H1 (cell line): Measurements from ENCODE around the gene R3HDM4. TPM values are rescaled to one million over a fixed set of nuclear protein-coding genes. Genes with fewer than 3 reads are reported as not detected.

Source experiments
- CTCF ChIA-PET: fragments of 300-600 bp; sonication (Branson Sonifier 250); formaldehyde crosslinking; loops from one replicate; lab custom pipeline; 2021; ENCODE audit not compliant: partially characterized antibody; lab: Charles Lee
- POLR2A ChIA-PET: fragments of 300-600 bp; sonication (Branson Sonifier 250); formaldehyde crosslinking; loops from one replicate; lab custom pipeline; 2021; ENCODE audit warnings: inconsistent platforms; ENCODE audit not compliant: partially characterized antibody; lab: Charles Lee
- DNase-seq, 2 experiments: peaks; one replicate each; pipeline versions ENCODE4 v3.0.0 to v3.0.0-alpha.2; 2010 to 2022; ENCODE audit warnings: low spot score in 2 of 2, low read depth in 1 of 2, mixed read lengths in 1 of 2
- FAIRE-seq: peaks from 2 replicates; lab custom pipeline; 2011; peaks lifted over from hg19 to GRCh38; lab: Jason Lieb, UNC
- H2AFZ ChIP-seq: 2 replicates; pipeline ENCODE4 v1.8.1; 2012; ENCODE audit warnings: low read length, inconsistent platforms
- H2AK5ac ChIP-seq: 2 replicates; pipeline ENCODE4 v1.6.1; 2013; ENCODE audit warnings: low read depth, low read length
- H2BK120ac ChIP-seq: replicated peaks from 2 replicates; pipeline ENCODE3; 2013; ENCODE audit warnings: low read depth, low read length, inconsistent platforms
- H2BK12ac ChIP-seq: 2 replicates; pipeline ENCODE4 v1.6.1; 2013; ENCODE audit warnings: low read depth, low read length
- H2BK15ac ChIP-seq: 2 replicates; pipeline ENCODE4 v1.6.1; 2013; ENCODE audit warnings: low read length
- H2BK20ac ChIP-seq: 2 replicates; pipeline ENCODE4 v1.6.1; 2013; ENCODE audit warnings: low read length
- H2BK5ac ChIP-seq: 2 replicates; pipeline ENCODE4 v1.6.1; 2013; ENCODE audit warnings: low read depth, low read length
- H3K14ac ChIP-seq: 2 replicates; pipeline ENCODE4 v1.6.1; 2013; ENCODE audit warnings: inconsistent platforms; ENCODE audit not compliant: insufficient read length
- H3K18ac ChIP-seq: 2 replicates; pipeline ENCODE4 v1.6.1; 2013; ENCODE audit warnings: low read length; ENCODE audit errors: extremely low read depth
- H3K23ac ChIP-seq: 2 replicates; pipeline ENCODE4 v1.6.1; 2013; ENCODE audit warnings: inconsistent platforms; ENCODE audit not compliant: insufficient read length
- H3K23me2 ChIP-seq: 2 replicates; pipeline ENCODE4 v1.6.1; 2013; ENCODE audit warnings: low read depth, low read length
- H3K27ac ChIP-seq: 2 replicates; pipeline ENCODE4 v1.6.1; 2011; ENCODE audit warnings: low read depth, low read length, inconsistent platforms
- H3K27me3 ChIP-seq, 4 experiments: replicated peaks in 1 of 4; 1 replicate in 1 of 4; 2 replicates in 3 of 4; pipeline versions ENCODE4 v1.6.1 to v1.8.1; 2011 to 2013; ENCODE audit warnings: low read length in 3 of 4, mild to moderate bottlenecking in 3 of 4, inconsistent platforms in 2 of 4, mixed read lengths in 2 of 4, moderate library complexity in 1 of 4; ENCODE audit not compliant: control insufficient read depth in 3 of 4, insufficient read depth in 3 of 4; ENCODE audit errors: extremely low read depth in 1 of 4
- H3K36me3 ChIP-seq, 4 experiments: 2 replicates each; pipeline versions ENCODE4 v1.6.1 to v1.8.1; 2011 to 2013; ENCODE audit warnings: mild to moderate bottlenecking in 4 of 4, low read length in 3 of 4, moderate library complexity in 2 of 4, control low read depth in 1 of 4, inconsistent platforms in 1 of 4; ENCODE audit not compliant: insufficient read depth in 4 of 4, control insufficient read depth in 2 of 4
- H3K4ac ChIP-seq: replicated peaks from 2 replicates; pipeline ENCODE3; 2013; ENCODE audit warnings: low read length, low read depth, mixed read lengths, inconsistent platforms; ENCODE audit not compliant: insufficient read length
- H3K4me1 ChIP-seq, 4 experiments: replicated peaks in 1 of 4; 1 replicate in 1 of 4; 2 replicates in 3 of 4; pipeline versions ENCODE4 v1.6.1 to v1.8.1; 2011 to 2013; ENCODE audit warnings: low read length in 3 of 4, inconsistent platforms in 2 of 4, mixed read lengths in 1 of 4; ENCODE audit not compliant: insufficient read depth in 4 of 4, control insufficient read depth in 3 of 4
- H3K4me2 ChIP-seq, 2 experiments: 2 replicates each; pipeline versions ENCODE4 v1.6.1 to v1.8.1; 2011 to 2013; ENCODE audit warnings: low read depth in 2 of 2, low read length in 2 of 2, control low read depth in 1 of 2, inconsistent platforms in 1 of 2, mild to moderate bottlenecking in 1 of 2; ENCODE audit not compliant: insufficient read depth in 1 of 2
- H3K4me3 ChIP-seq, 4 experiments: fragments of 200-600, 300-600 bp in 1 of 4; sonication (generic), shearing (Covaris generic), sonication (Bioruptor Twin) in 1 of 4; 2 replicates each; pipeline versions ENCODE4 v1.5.1 to v1.8.1; 2011 to 2016; ENCODE audit warnings: low read length in 4 of 4, low read depth in 3 of 4, control low read depth in 2 of 4, inconsistent platforms in 2 of 4, mild to moderate bottlenecking in 2 of 4, mixed read lengths in 1 of 4, moderate library complexity in 1 of 4; ENCODE audit not compliant: insufficient read depth in 2 of 4; ENCODE audit errors: extremely low read depth in 1 of 4
- H3K56ac ChIP-seq: replicated peaks from 2 replicates; pipeline ENCODE3; 2013; ENCODE audit warnings: low read depth, mild to moderate bottlenecking, mixed read lengths, low read length, inconsistent platforms; ENCODE audit not compliant: insufficient read length
- H3K79me1 ChIP-seq: 2 replicates; pipeline ENCODE4 v1.6.1; 2013; ENCODE audit warnings: low read depth, low read length, control low read depth
- H3K79me2 ChIP-seq, 2 experiments: 2 replicates each; pipeline versions ENCODE4 v1.6.1 to v1.8.1; 2012 to 2013; ENCODE audit warnings: low read length in 2 of 2, mild to moderate bottlenecking in 2 of 2, inconsistent platforms in 1 of 2; ENCODE audit not compliant: insufficient read depth in 2 of 2, control insufficient read depth in 1 of 2
- H3K9ac ChIP-seq, 4 experiments: replicated peaks in 1 of 4; 1 replicate in 1 of 4; 2 replicates in 3 of 4; pipeline versions ENCODE4 v1.6.1 to v1.8.1; 2011 to 2013; ENCODE audit warnings: low read depth in 3 of 4, low read length in 3 of 4, control low read depth in 2 of 4, mild to moderate bottlenecking in 2 of 4, moderate library complexity in 2 of 4, inconsistent platforms in 1 of 4; ENCODE audit errors: extremely low read depth in 1 of 4
- H3K9me3 ChIP-seq, 2 experiments: 2 replicates each; pipeline versions ENCODE4 v1.6.1 to v1.8.1; 2012 to 2013; ENCODE audit warnings: mild to moderate bottlenecking in 2 of 2, moderate library complexity in 2 of 2, control low read depth in 1 of 2, inconsistent platforms in 1 of 2, low read depth in 1 of 2, low read length in 1 of 2, mixed read lengths in 1 of 2; ENCODE audit not compliant: insufficient read depth in 2 of 2
- H4K20me1 ChIP-seq, 2 experiments: replicated peaks in 1 of 2; 2 replicates each; pipeline versions ENCODE3 to v1.8.1; 2011 to 2013; ENCODE audit warnings: inconsistent platforms in 2 of 2, low read length in 2 of 2, mild to moderate bottlenecking in 1 of 2; ENCODE audit not compliant: insufficient read depth in 2 of 2, control insufficient read depth in 1 of 2
- H4K5ac ChIP-seq: 2 replicates; pipeline ENCODE4 v1.6.1; 2013; ENCODE audit warnings: low read length, low read depth, mixed read lengths, inconsistent platforms; ENCODE audit not compliant: insufficient read length
- H4K8ac ChIP-seq: 2 replicates; pipeline ENCODE4 v1.8.0; 2013; ENCODE audit warnings: mild to moderate bottlenecking, moderate library complexity, low read length, inconsistent platforms; ENCODE audit not compliant: insufficient read depth; ENCODE audit errors: extremely low read depth
- H4K91ac ChIP-seq: replicated peaks from 2 replicates; pipeline ENCODE3; 2013; ENCODE audit warnings: low read length, mixed read lengths, inconsistent platforms; ENCODE audit not compliant: insufficient read length
- BACH1 ChIP-seq: IDR thresholded peaks from 2 replicates; pipeline ENCODE4 v1.6.1; 2012; ENCODE audit warnings: low read length, improper control_type of control experiment
- BRCA1 ChIP-seq: IDR thresholded peaks from 2 replicates; pipeline ENCODE4 v1.6.1; 2012; ENCODE audit warnings: low read depth, low read length, improper control_type of control experiment
- CREB1 ChIP-seq: IDR thresholded peaks from 2 replicates; pipeline ENCODE4 v1.6.1; 2012; ENCODE audit warnings: inconsistent platforms
- EGR1 ChIP-seq: IDR thresholded peaks from 2 replicates; pipeline ENCODE4 v1.6.1; 2011; ENCODE audit warnings: low read depth, low read length, borderline replicate concordance
- FOSL1 ChIP-seq: IDR thresholded peaks from 2 replicates; pipeline ENCODE4 v1.6.1; 2011; ENCODE audit warnings: mild to moderate bottlenecking, low read depth, low read length, moderate library complexity; ENCODE audit not compliant: insufficient read depth
- HDAC6 ChIP-seq: IDR thresholded peaks from one replicate; pipeline ENCODE4 v1.7.1; 2012; ENCODE audit warnings: low read depth, mild to moderate bottlenecking, inconsistent platforms, low read length, moderate library complexity
- JUN ChIP-seq: IDR thresholded peaks from 2 replicates; pipeline ENCODE4 v1.6.1; 2011; ENCODE audit warnings: low read depth, mild to moderate bottlenecking, improper control_type of control experiment, low read length
- KDM4A ChIP-seq: IDR thresholded peaks from one replicate; pipeline ENCODE4 v1.7.1; 2012; ENCODE audit warnings: low read depth, mild to moderate bottlenecking, moderate library complexity, low read length, inconsistent platforms; ENCODE audit not compliant: severe bottlenecking
- RNF2 ChIP-seq: fragments of 200-900, 300-1000 bp; sonication (generic); IDR thresholded peaks from 2 replicates; pipeline ENCODE4 v1.7.1; 2016; ENCODE audit warnings: borderline replicate concordance, low read depth, mild to moderate bottlenecking, antibody characterized with exemption, low read length; ENCODE audit not compliant: poor library complexity, severe bottlenecking; ENCODE audit errors: missing control alignments
- SIRT6 ChIP-seq: IDR thresholded peaks from one replicate; pipeline ENCODE4 v1.7.1; 2012; ENCODE audit warnings: low read length, inconsistent platforms
- TEAD4 ChIP-seq: IDR thresholded peaks from 2 replicates; pipeline ENCODE4 v1.6.1; 2012; ENCODE audit warnings: low read depth, low read length, inconsistent platforms, mixed read lengths
- WGBS, 2 experiments: shearing (Covaris generic) in 1 of 2; methylation state at CpG; one replicate each; pipeline versions ENCODE4 v1.1.6 to v1.1.7; 2013 to 2015; ENCODE audit warnings: low lambda C conversion rate in 2 of 2, mixed read lengths in 2 of 2, inconsistent platforms in 1 of 2, low coverage in 1 of 2, missing lambda C conversion rate in 1 of 2; ENCODE audit not compliant: insufficient replicate concordance in 2 of 2, insufficient coverage in 1 of 2, insufficient read length in 1 of 2; ENCODE audit errors: extremely low coverage in 1 of 2, missing lambda C conversion rate in 1 of 2; 5-methylcytosine and 5-hydroxymethylcytosine counted together
- polyA plus RNA-seq, 7 experiments: library from polyadenylated mRNA; depleted of rRNA in 3 of 7; stranded (reverse) in 5 of 7; unstranded in 2 of 7; fragments of >200 nt in 5 of 7; fragments of 200-250 nt in 2 of 7; gene quantifications; 1 replicate in 5 of 7; 2 replicates in 1 of 7; 4 replicates in 1 of 7; pipeline versions ENCODE4 v1.2.1 to v1.2.3, GENCODE V29; 2011 to 2013; ENCODE audit warnings: missing spikeins in 2 of 7, mixed read lengths in 2 of 7
- total RNA-seq: library from RNA; stranded (reverse); fragmentation: NEBNext Ultra II Directional; extraction: Animal tissue kit (Norgen Biotek cat#: 25700); gene quantifications from 2 replicates; pipeline ENCODE4 v1.2.1, GENCODE V29; 2021
- TF ChIP-seq, protein P1 (sequence below), 3 experiments: IDR thresholded peaks; 1 replicate in 2 of 3; 2 replicates in 1 of 3; pipeline versions ENCODE4 v1.5.1 to v1.6.1; 2011; ENCODE audit warnings: low read length in 3 of 3, mild to moderate bottlenecking in 3 of 3, inconsistent platforms in 2 of 3, low read depth in 1 of 3, moderate library complexity in 1 of 3; ENCODE audit not compliant: insufficient read depth in 1 of 3; ENCODE audit errors: control extremely low read depth in 1 of 3

R3HDM4 gene
- total and polyA plus RNA-seq, 2 of the 8 experiments (the other 6 are each of a cell fraction or from before 2014, with no cell fraction given) = 76.8 to 102 TPM

DNA sequence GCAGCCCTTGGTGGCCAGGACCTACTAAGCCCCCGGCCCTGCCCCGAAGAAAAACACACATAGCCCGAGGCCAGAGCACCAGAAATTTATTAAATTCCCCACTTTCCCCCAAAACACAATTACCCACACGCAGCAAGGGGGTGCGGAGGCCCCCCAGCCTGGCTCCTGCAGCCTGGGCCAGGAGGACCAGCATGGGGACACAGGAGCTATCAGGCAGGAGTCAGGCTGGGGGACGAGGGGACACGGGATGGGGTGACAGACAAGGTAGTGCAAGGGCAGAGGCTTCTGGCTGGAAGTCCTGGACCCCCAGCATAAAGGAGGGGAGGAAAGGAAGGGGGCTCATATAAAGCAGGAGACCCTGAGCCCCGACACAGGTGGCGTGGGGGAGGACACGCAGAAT, 16.6 kb downstream of the R3HDM4 start:
- POLR2A ChIA-PET = interaction anchor here (1.3 to 1.9 kb wide), 3 partner anchors 9 to 25 kb away, joined by 4 to 5 read pairs (median 5); no protein-coding TSS in a partner anchor
- Histone ChIP-seq H2BK120ac (no peak overlapping the region), H3K9ac (no peak overlapping the region), H2AK5ac (no peak overlapping the region), H2BK15ac (no peak overlapping the region), H3K4me2 (no peak overlapping the region), H4K91ac (no peak overlapping the region), H2BK20ac (no peak overlapping the region), H3K9me3 (no peaks in the 10 kb centered on the region), H3K23me2 (peaks cover 6% of the 10 kb centered on the region; the same call in 1 of the 2 replicates), H3K18ac (no peak overlapping the region), H3K27ac (no peak overlapping the region), H2BK5ac (no peak overlapping the region), H3K4ac (no peak overlapping the region), H3K4me3 (no peak overlapping the region), H2BK12ac (no peak overlapping the region), H3K27me3 (no peaks in the 10 kb centered on the region), H3K4me1 (peaks cover 0 to 10% (median 5%) of the 10 kb centered on the region in 4 experiments; a peak in 3 of 7 replicates), H3K36me3 (peaks cover 0 to 13% (median 2%) of the 10 kb centered on the region in 4 experiments; a peak in 2 of 8 replicates), H3K79me2 (no peaks in the 10 kb centered on the region; a peak in 1 of 4 replicates), H3K23ac (no peak overlapping the region), H4K20me1 (peaks cover 7 to 16% of the 10 kb centered on the region in 2 experiments), H2AFZ (no peak overlapping the region), H3K14ac (no peak overlapping the region), H3K79me1 (no peaks in the 10 kb centered on the region), H4K5ac (no peak overlapping the region), H3K56ac (no peak overlapping the region), H4K8ac (no peak overlapping the region)
- WGBS, 2 experiments = 94% methylated on average over 10 of the region's 10 CpGs; no CpG with 5 or more reads in 1 of the 2 experiments
- CTCF ChIA-PET = interaction anchor here (0.6 to 2.2 kb wide), 12 partner anchors 8 to 311 kb away, joined by 3 to 9 read pairs (median 4); no protein-coding TSS in a partner anchor
- no peak for DNase-seq
- no peak for FAIRE-seq
- no peak for TF ChIP-seq BRCA1
- TF ChIP-seq TEAD4 = no peak
- no peak for TF ChIP-seq FOSL1
- no peak for TF ChIP-seq RNF2
- no peak for TF ChIP-seq JUN
- no peak for TF ChIP-seq EGR1
- TF ChIP-seq CREB1 = no peak
- no peak for TF ChIP-seq BACH1
- no peak for TF ChIP-seq KDM4A
- TF ChIP-seq HDAC6 = no peak
- TF ChIP-seq, protein P1, sequence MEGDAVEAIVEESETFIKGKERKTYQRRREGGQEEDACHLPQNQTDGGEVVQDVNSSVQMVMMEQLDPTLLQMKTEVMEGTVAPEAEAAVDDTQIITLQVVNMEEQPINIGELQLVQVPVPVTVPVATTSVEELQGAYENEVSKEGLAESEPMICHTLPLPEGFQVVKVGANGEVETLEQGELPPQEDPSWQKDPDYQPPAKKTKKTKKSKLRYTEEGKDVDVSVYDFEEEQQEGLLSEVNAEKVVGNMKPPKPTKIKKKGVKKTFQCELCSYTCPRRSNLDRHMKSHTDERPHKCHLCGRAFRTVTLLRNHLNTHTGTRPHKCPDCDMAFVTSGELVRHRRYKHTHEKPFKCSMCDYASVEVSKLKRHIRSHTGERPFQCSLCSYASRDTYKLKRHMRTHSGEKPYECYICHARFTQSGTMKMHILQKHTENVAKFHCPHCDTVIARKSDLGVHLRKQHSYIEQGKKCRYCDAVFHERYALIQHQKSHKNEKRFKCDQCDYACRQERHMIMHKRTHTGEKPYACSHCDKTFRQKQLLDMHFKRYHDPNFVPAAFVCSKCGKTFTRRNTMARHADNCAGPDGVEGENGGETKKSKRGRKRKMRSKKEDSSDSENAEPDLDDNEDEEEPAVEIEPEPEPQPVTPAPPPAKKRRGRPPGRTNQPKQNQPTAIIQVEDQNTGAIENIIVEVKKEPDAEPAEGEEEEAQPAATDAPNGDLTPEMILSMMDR (IDR thresholded peaks at IDR 0.05; ENCODE audit: control extremely low read depth in 1 of 3, insufficient read depth in 1 of 3, low read depth in 1 of 3, low read length in 3 of 3) = no peak
- TF ChIP-seq SIRT6 = no peak
